Loucy (cell line): Measurements from ENCODE around the gene TXNDC11.

Source experiments
- H2AFZ ChIP-seq: fragments of 200-600 bp; sonication (generic); 2 replicates; pipeline ENCODE4 v1.6.0; 2016; ENCODE audit warnings: antibody characterized with exemption, mild to moderate bottlenecking, low read length, moderate library complexity
- H3F3A ChIP-seq: fragments of 200-600 bp; 2 replicates; pipeline ENCODE4 v1.6.0; 2016; ENCODE audit warnings: antibody characterized with exemption, low read depth, mild to moderate bottlenecking
- H3K27me3 ChIP-seq: fragments of 200-600 bp; sonication (generic); 2 replicates; pipeline ENCODE4 v1.6.1; 2014; ENCODE audit warnings: low read length, mild to moderate bottlenecking; ENCODE audit not compliant: insufficient read depth, poor library complexity, severe bottlenecking
- H3K36me3 ChIP-seq: fragments of 200-600 bp; sonication (generic); 2 replicates; pipeline ENCODE4 v1.6.1; 2016; ENCODE audit warnings: low read length; ENCODE audit not compliant: insufficient read depth
- H3K4me1 ChIP-seq: fragments of 200-600 bp; sonication (generic); 2 replicates; pipeline ENCODE4 v1.5.1; 2014; ENCODE audit warnings: low read length, mild to moderate bottlenecking; ENCODE audit not compliant: insufficient read depth, poor library complexity, severe bottlenecking
- H3K4me2 ChIP-seq: fragments of 200-600 bp; sonication (generic); 2 replicates; pipeline ENCODE4 v1.6.0; 2014; ENCODE audit warnings: antibody characterized with exemption, low read length, low read depth, mild to moderate bottlenecking; ENCODE audit not compliant: poor library complexity, severe bottlenecking
- H3K4me3 ChIP-seq: fragments of 200-600 bp; sonication (generic); 2 replicates; pipeline ENCODE4 v1.5.1; 2014; ENCODE audit warnings: low read length, mild to moderate bottlenecking, mixed read lengths; ENCODE audit not compliant: poor library complexity, severe bottlenecking
- H3K79me2 ChIP-seq: fragments of 200-600 bp; sonication (generic); 2 replicates; pipeline ENCODE4 v1.6.1; 2014; ENCODE audit warnings: low read length; ENCODE audit not compliant: insufficient read depth
- H3K9ac ChIP-seq: fragments of 200-600 bp; sonication (generic); 2 replicates; pipeline ENCODE4 v1.6.0; 2014; ENCODE audit warnings: mild to moderate bottlenecking, low read depth, low read length, moderate library complexity; ENCODE audit not compliant: poor library complexity, severe bottlenecking
- H3K9me2 ChIP-seq: fragments of 200-600 bp; sonication (generic); replicated peaks from 2 replicates; pipeline ENCODE4 v1.6.1; 2016; ENCODE audit warnings: low read depth, low read length, mixed read lengths
- H3K9me3 ChIP-seq: fragments of 200-600 bp; sonication (generic); 2 replicates; pipeline ENCODE4 v1.6.1; 2014; ENCODE audit warnings: mild to moderate bottlenecking, antibody characterized with exemption, low read length, low read depth; ENCODE audit not compliant: insufficient read depth
- H4K20me1 ChIP-seq: fragments of 200-600 bp; sonication (generic); 2 replicates; pipeline ENCODE4 v1.6.0; 2014; ENCODE audit warnings: antibody characterized with exemption, low read length, mild to moderate bottlenecking; ENCODE audit not compliant: insufficient read depth, poor library complexity, severe bottlenecking
- CTCF ChIP-seq: fragments of 200-600 bp; sonication (generic); conservative IDR thresholded peaks from 2 replicates; pipeline ENCODE4 v1.5.1; 2014; ENCODE audit warnings: mild to moderate bottlenecking, antibody characterized with exemption, low read length
- EZH2phosphoT487 ChIP-seq: fragments of 200-600 bp; IDR thresholded peaks from 2 replicates; pipeline ENCODE4 v1.6.1; 2018; ENCODE audit warnings: antibody characterized with exemption, mild to moderate bottlenecking, moderate library complexity, borderline replicate concordance

TXNDC11 gene

GRCh38 chr16:11671271-11671670 lies 71.4 kb downstream of the TXNDC11 start:
- Histone ChIP-seq H3K9ac (no peak overlapping the region), H3F3A (no peaks in the 10 kb centered on the region), H3K27me3 (no peaks in the 10 kb centered on the region), H4K20me1 (no peaks in the 10 kb centered on the region), H3K9me2 (no peaks in the 10 kb centered on the region), H3K4me1 (peaks cover 14% of the 10 kb centered on the region), H3K36me3 (no peaks in the 10 kb centered on the region), H2AFZ (no peak overlapping the region), H3K4me2 (peak overlapping the region; percentile 54), H3K4me3 (no peak overlapping the region), H3K9me3 (no peaks in the 10 kb centered on the region), H3K79me2 (peaks cover 28% of the 10 kb centered on the region; the same call in 1 of the 2 replicates)
- TF ChIP-seq CTCF (no peak), EZH2phosphoT487 (no peak)

DNA sequence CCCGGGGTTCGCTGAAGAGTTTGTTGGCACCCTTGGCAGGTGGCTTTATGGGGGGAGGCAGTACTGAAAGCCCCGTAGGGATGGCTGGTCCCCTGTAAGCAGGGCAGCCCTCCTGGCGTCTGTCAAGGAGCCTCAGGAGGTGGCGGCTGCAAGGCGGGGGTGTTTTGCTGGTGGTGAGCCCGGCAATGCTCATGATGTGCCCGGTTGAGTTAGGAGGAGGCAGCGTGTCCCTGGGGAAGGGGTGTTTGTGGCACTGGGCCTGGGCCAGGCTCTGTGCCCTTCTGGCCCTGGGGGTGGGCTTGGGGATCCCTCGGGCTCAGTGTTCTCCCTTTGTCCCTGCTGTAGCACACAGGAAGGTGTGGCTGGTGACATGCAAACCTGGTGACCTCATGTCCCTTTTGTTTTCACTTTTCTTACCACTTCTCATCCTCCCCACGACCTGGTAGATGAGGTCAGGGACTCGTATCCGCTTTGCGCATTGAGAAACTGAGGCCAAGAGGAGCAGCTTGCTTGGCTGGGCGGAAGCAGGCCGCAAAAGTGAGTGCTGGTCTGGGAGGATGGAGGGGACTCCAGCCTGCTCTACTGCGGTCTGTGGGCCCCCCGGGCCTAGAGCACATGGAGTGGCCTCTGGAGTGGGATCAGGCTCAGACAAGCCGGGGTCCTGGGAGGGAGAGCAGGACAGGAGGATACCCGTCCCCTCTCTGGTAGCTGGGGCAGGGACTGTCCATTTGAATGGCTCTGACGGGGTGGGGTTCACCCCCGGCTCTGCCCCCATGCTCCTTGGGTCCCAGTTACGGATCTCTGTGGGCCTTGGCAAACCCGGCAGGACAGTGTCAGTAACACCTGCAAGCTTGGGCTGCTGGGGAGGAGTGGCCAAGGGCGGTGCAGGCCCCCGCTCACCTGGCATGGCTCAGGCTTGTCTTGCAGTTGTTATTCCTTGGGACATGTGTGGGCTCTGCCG lies 72.2 kb downstream of the TXNDC11 start:
- H3K9ac ChIP-seq, result no peak overlapping the region
- no peaks in the 10 kb centered on the region for H3K27me3 ChIP-seq
- H3K4me1 ChIP-seq, result peaks cover 21% of the 10 kb centered on the region
- no peaks in the 10 kb centered on the region for H4K20me1 ChIP-seq
- H3K4me2 ChIP-seq, result peak overlapping the region; percentile 59
- H3K9me2 ChIP-seq, result no peaks in the 10 kb centered on the region
- TF ChIP-seq EZH2phosphoT487 (no peak), CTCF (no peak)
- H3K79me2 ChIP-seq, result peaks cover 28% of the 10 kb centered on the region; the same call in 1 of the 2 replicates
- H3K9me3 ChIP-seq, result no peaks in the 10 kb centered on the region
- no peaks in the 10 kb centered on the region for H3K36me3 ChIP-seq
- no peaks in the 10 kb centered on the region for H3F3A ChIP-seq
- H2AFZ ChIP-seq, result no peak overlapping the region
- peak overlapping the region; percentile 71 for H3K4me3 ChIP-seq

DNA sequence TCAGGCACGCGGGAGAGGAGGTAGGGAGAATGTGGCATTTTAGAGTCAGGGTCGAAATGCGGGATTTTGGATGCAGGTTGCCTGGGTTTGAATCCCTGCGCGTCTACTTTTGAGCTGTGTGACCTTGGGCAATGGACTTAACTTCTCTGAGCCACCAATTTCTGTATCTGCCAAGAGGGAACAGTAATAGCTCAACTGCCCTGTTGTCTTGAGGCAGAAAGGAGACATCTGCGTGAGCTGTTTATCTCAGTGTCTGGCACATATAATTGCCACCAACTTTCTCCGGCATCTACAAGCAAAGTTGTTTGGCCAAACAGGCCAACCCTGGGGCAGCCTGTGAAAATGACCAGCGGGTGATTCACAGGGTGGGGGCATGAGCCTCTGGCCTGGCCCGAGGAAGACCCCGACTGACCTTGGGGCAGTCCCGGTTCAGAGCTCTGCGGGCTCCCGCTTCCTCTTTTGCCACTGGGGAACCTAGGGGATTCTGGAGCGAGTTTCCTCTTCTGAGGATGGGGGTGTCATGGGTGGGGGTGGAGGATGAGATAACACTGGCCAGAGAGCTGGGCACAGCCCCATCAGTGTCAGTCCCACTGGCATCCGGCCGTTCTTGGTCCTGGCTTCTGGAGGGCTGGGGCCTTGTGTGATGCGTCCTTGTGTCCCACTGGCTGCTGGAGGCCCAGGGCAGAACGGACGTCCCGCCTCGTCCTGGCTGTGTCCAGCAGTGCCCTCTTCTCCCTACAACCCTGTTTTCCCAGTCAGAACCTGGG lies 73.1 kb downstream of the TXNDC11 start:
- no peaks in the 10 kb centered on the region for H3K9me3 ChIP-seq
- no peaks in the 10 kb centered on the region for H3K36me3 ChIP-seq
- no peaks in the 10 kb centered on the region for H3K9me2 ChIP-seq
- H3F3A ChIP-seq, result no peaks in the 10 kb centered on the region
- no peaks in the 10 kb centered on the region for H3K27me3 ChIP-seq
- no peak for TF ChIP-seq CTCF
- no peak for TF ChIP-seq EZH2phosphoT487
- H3K4me1 ChIP-seq, result peaks cover 30% of the 10 kb centered on the region
- peak overlapping the region; percentile 59 for H3K4me2 ChIP-seq
- peak overlapping the region; percentile 71 for H3K4me3 ChIP-seq
- H2AFZ ChIP-seq, result no peak overlapping the region
- H3K79me2 ChIP-seq, result peaks cover 28% of the 10 kb centered on the region; the same call in 1 of the 2 replicates
- H3K9ac ChIP-seq, result no peak overlapping the region
- H4K20me1 ChIP-seq, result no peaks in the 10 kb centered on the region
